ENCODE results near the gene MROH9.
A peak's percentile ranks its signal among the peaks of the same experiment; 100 is the strongest.

The MROH9 gene

GRCh38 chr1:170967042-170967910 is 31.9 kb downstream of the MROH9 start:
- peak; percentile 10 for DNase-seq

- no peak for DNase-seq
These were observed 34.9 kb downstream of the MROH9 start for GRCh38 chr1:170970256-170970655.

GRCh38 chr1:170978371-170978910 is 43.1 kb downstream of the MROH9 start:
- no peak for DNase-seq

DNA sequence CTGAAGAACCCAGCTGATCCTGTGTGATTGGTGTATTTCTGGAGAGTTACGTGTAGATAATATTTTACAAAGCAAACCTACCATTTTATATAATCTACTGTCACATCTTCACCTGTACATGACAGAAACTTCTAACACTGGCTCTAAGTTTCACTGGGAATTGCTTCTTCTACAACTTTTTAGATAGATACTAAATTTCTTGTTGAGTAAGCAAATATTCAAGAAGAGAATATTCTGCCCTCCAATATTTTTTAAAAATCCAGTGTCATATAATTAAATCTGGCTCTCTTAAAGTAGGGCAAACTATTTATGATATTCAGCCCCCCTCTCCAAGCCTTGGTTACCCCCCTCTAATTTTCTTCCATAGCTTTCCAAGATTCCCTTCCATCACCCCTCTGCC is 50.1 kb downstream of the MROH9 start:
- DNase-seq: no peak

DNA sequence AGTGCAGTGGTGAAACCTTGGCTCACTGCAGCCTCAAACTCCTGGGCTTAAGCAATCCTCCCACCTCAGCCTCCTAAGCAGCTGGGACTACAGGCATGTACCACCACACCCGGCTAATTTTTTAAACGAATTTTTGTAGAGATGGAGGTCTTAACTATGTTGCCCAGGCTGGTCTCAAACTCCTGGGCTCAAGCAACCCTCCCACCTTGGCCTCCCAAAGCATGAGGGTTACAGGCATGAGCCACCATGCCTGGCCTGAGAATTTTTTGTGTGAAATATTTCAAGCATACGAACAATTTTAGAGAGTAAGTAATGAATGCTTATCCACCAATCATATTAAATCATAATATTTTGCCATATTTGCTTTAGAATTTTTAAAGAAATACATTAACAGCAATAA is 51.6 kb downstream of the MROH9 start:
- DNase-seq: no peak

- DNase-seq: no peak
These were observed 52.1 kb downstream of the MROH9 start for GRCh38 chr1:170987424-170987823.

DNA sequence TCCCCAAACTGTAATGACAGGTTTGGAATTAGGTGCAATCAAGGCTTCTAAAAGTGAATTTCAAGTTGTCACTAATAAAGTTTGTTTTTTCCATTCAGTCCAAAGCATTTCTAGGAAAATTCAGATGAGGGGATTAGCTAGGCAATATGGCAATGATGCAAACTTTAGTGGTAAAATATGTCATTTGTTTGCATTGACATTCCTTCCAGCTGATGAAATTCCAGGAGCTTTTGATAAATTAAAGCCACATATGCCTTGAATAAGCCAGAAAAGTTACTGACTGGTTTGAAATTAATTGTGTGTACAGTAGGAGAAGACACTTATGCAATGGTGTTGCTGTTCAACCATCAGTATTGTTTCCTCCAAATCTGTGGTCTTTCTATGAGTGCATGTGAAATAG is 57.8 kb downstream of the MROH9 start:
- DNase-seq: no peak

- DNase-seq: no peak
These were observed 58.4 kb downstream of the MROH9 start for GRCh38 chr1:170993717-170994116.

DNA sequence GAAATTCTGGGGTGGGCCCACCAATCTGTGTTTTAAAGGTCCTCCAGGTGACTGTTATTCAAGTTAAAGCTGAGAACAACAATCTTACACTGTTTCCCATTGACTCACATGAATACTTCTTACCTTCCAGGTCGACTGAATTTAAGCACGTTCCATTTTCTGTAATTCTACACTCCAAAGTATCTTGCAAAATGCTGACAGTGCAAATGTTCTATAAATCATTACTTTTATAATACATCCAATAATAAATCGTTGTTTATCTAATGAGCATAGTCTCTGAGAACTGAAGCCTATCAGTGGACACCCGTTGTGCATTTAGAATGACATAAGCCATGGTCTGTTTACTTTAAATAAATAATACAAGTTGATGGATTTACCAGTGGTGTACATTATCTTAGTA is 79.5 kb downstream of the MROH9 start:
- DNase-seq: no peak

DNA sequence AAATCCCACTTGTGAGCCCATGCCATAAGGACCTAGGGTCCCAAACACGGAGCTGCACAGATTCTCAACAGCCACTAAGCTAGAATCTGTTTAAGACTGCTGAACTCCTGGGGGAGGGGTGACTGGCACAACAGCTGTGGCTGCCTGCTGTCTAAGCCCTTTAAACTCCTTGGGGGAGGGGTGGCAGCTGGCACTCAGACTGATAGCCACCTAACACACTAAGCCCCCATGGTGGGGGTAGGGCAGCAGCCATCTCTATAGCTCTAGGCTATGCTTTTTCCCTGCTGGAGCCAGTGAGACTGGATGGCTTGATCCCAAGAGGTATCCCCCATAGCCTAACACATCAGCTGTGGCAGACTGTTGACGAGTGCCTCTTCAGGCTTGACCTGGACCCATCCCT is 82.1 kb downstream of the MROH9 start:
- DNase-seq: no peak

DNA sequence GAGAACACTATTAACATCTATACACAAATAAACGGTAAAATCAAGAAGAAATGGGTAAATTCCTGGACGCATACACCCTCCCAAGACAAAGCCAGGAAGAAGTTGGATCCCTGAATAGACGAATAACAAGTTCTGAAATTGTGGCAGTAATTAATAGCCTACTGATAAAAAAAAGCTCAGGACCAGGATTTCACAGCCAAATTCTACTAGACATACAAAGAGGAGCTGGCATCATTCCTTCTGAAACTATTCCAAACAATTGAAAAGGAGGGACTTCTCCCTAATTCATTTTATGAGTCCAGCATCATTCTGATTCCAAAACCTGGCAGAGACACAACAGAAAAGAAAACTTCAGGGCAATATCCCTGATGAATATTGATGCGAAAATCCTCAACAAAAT is 84.6 kb downstream of the MROH9 start:
- DNase-seq: no peak

- DNase-seq: no peak
These were observed 97.7 kb downstream of the MROH9 start for GRCh38 chr1:171032822-171033702.

GRCh38 chr1:171037626-171038025 is 102.3 kb downstream of the MROH9 start:
- no peak for DNase-seq

- DNase-seq: no peak
These were observed 103.0 kb downstream of the MROH9 start for GRCh38 chr1:171038284-171038683.

GRCh38 chr1:171048014-171048413 is 112.7 kb downstream of the MROH9 start:
- DNase-seq: no peak

DNA sequence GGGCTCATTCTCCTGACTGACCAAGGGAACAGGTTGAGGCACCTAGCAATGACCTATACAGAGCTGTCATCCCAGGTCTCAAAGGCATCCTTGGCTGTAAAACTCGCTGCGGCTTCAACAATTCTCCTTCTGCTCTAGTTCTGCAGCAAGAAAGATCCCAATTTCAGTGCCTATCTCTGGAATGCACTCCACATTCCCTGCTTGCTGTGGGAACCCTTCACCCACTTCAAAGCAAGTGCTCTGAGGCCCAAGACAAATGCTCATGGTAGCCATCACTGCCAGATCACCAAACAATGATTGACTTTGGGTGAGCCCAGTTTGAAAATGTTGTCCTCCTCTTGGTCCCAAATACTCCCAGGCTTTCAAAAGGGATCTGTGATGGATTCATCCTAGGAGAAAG is 117.6 kb downstream of the MROH9 start:
- DNase-seq: no peak

DNA sequence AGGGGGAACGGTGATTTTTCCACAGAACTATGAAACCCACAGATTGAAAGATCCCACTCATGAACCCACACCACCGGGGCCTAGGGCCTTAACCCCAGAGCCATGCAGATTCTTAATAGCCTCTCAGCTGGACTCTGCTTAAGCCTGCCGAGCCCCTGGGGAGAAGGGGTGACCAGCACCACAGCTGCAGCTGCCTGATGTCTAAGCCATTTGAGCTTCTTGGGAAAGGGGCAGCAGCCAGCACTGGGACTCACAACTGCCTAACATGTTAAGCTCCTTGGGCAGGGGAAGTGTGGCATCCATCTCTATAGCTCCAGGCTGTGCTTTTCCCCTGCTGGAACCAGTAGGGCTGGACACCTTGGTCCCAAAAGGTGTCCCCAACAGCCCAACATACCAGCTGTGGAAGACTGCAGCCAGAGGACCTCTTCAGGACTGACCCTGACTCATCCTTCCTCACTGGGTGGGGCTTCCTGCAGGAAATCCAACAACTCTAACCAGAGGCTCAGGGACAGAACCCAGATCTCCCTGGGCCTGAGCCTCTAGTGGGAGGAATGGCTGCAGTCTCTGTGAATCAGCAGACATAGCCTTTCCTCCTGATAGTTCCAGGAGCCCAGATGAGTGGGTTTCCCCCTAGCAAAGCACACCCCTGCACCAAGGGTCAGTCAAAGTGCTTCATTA is 120.8 kb downstream of the MROH9 start:
- no peak for DNase-seq

GRCh38 chr1:171061425-171062143 is 126.2 kb downstream of the MROH9 start:
- DNase-seq: no peak

- DNase-seq: no peak
These were observed 127.6 kb downstream of the MROH9 start for GRCh38 chr1:171062902-171063301.

GRCh38 chr1:171075041-171075440 is 139.7 kb downstream of the MROH9 start:
- DNase-seq: no peak

- peak; percentile 26 for DNase-seq
These were observed 146.0 kb downstream of the MROH9 start for GRCh38 chr1:171081314-171081753.

DNA sequence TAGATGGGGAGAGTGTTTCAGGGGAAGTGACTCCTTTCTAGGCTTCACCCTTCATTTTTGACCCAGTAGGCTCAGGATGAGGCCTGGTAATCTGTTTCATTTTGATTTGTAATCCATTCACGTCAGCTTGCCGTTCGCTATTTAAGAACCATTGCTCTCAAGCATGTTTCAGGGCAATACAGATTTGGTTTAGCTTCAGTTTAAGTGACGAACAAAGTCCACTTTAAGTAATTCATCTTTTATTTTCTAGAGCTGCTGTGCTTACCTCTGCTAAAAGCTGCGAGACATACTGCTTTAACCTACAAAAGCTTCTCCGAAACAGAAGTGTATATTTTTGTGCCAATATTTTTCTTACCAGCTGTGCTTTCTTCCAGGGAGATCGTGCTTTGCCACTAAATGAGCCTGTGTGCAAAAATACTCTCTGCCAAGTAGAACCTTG is 146.4 kb downstream of the MROH9 start:
- DNase-seq: no peak

All from NCI-H1436 (cell line).